CD4-positive, alpha-beta T cell treated with Interleukin-21 for 1 hour (primary cell): ENCODE results near the gene MEX3A.

Experiments used
- DNase-seq: peaks from one replicate; pipeline ENCODE4 v3.0.0-alpha.2; 2020

MEX3A gene

DNA sequence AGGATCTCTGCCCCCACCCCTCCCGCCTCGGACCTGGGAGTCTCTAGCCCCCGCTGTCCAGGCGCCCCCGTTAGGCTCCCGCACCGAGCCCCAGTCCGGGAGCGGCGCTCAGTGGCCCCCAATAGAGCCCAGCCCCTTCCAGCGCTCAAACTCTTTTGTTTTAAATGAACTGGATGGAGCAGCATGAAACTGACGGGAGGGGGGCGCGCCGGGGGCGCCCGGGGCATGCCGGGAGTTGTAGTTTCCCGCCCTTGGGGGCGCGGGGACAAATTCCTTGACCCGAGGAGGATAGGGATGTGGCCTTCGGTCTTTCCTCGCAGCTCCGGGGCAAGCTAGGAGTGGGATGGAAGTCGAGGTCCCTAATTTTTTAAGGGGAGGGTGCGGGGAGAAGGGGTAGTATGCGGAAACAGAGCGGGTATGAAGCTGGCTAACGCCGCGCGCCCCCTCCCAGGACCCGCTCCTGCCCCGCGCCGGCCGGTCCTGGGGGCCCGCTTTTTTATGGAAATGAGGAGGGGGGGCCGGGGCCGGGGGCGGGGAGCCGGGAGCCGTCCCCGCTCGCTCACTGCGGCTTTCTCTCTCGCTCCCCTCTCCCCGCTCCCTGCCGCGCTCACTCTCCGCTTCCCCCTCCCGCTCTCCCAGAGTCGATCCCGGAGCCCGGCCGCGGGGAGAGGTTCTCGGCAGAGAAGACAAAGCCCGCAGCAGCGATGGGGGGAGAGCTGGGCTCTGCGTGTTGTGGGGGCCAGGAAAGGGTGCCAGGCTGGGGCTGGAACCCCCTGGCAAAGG lies at the start of gene MEX3A:
TSS of gene MEX3A (minus strand) at position 157 of the 783 bp plus-strand sequence. CDS start 467 bp downstream, outside the sequence.
- DNase-seq: peak; percentile 63

GRCh38 chr1:156130578-156130942 lies 48.3 kb upstream of the MEX3A start:
- DNase-seq: no peak

DNA sequence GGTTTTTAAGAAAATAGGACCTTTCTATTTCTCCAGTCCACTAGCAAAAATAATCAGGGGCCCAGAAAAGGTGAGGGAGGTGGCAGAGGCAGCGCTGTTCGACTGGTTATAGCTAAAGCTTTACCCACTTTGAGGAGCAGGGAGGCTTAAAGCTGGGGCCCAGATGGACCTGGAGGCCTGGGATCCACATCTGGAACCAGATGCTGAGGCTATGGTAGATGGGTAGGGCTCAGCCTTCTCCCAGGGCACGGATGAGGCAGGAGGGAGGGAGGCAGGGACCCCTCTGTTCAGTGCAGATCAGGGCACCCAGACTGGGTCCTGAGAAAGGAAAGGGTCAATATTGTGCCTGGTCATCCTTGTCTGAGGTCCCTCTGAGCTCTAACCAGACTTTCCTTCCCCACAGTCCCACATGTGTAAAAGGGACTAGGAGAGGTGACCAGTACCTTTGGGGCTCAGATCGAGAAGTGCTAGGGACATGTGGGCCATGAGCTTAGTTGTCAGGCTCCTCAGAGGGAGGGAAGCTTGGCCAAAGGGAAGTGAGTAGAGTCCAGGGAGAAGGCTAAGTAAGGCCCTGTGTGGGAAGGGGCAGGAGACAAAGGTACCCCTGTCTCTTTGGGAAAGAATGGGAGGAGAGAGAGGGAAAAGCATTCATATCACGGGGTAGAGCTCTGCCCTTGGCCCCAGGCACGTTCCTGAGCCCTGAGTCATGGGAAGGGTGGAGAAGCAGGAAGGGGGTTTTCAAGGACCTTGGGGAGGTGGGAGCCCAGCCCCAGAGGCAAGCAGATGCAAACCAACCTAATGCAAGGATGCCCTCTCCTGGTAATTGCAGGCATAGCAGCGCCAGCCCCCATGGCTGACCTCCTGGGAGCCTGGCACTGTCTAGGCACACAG lies 47.7 kb upstream of the MEX3A start:
- peak; percentile 80 for DNase-seq

DNA sequence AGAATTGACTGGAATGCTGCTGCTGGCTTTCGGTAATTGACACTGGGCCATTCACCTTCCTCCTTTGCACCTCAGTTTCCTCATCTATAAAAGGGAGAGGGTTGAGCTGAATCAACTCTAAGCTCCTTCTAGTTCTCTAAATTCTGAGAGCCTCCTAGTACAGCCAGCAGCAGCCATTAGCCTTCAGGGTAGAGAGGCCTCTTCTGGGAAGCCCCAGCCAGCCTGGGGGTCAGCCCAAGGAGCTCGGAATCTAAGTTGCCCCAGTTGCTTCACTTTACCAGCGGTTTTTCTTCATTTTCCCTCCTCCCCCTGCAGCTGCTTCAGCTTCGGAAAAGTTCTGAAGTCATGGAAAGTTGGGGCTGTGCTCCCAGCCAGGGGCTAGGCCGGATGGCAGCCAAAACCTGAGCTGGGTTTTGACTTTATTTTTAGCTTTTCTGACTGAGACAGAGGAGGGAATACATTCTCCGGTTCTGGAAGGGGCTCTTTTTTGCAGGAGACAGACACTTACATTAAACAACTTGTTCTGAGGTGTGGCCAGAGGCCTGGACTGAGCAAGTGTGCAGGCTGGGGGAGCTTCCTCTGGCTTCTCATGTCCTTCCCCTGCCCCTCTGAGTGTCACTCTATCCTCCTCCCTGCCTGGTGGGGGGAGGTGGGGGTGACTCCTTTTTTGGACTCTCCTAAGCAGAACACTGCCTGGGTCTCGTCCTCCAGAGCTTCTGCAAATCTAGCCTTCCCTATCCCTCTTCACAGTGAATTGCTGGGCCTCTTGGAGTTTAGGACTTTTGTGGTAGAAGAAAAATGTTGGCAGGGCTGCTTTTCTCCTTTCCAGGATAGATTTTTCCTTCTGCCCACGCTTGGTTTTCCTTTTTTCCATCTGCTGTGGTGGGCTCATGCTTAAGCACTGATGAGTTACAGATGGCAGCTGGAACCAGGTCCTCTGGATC lies 46.7 kb upstream of the MEX3A start:
- DNase-seq: peak; percentile 22

GRCh38 chr1:156128308-156128653 lies 46.0 kb upstream of the MEX3A start:
- peak; percentile 11 for DNase-seq

- peak; percentile 90 for DNase-seq
Observed at GRCh38 chr1:156126630-156127534, 44.6 kb upstream of the MEX3A start.

DNA sequence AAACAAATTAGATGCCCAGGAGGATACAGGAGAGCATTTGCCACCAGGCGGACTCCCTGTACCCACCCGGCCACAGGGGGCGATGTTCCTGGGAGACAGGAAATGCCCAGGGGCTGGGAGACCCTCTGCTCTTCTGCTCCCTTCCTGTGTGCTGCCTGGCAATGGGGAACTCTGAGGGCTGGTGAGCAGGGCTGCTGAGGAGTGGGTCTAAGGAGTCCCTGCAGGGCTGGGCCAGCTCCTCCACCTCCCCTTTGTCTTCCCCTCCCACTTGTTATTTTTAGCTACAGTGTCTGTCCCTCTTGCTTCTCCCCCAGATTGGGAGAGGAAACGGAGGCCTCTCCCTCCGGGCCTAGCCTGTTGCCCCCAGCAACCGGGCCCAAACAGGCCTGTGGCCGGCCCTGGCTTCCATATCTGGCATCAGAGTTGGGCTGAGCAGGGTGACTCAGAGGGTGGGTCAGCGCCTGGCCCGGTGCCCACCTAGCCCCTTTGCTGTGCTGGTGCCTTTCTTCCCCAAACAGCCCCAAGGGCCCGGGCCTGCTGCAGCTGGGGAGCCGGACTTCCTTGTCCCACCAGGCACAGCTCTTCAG lies 43.9 kb upstream of the MEX3A start:
- peak; percentile 80 for DNase-seq

- DNase-seq: peak; percentile 30
Observed at GRCh38 chr1:156125544-156125943, 43.3 kb upstream of the MEX3A start.

DNA sequence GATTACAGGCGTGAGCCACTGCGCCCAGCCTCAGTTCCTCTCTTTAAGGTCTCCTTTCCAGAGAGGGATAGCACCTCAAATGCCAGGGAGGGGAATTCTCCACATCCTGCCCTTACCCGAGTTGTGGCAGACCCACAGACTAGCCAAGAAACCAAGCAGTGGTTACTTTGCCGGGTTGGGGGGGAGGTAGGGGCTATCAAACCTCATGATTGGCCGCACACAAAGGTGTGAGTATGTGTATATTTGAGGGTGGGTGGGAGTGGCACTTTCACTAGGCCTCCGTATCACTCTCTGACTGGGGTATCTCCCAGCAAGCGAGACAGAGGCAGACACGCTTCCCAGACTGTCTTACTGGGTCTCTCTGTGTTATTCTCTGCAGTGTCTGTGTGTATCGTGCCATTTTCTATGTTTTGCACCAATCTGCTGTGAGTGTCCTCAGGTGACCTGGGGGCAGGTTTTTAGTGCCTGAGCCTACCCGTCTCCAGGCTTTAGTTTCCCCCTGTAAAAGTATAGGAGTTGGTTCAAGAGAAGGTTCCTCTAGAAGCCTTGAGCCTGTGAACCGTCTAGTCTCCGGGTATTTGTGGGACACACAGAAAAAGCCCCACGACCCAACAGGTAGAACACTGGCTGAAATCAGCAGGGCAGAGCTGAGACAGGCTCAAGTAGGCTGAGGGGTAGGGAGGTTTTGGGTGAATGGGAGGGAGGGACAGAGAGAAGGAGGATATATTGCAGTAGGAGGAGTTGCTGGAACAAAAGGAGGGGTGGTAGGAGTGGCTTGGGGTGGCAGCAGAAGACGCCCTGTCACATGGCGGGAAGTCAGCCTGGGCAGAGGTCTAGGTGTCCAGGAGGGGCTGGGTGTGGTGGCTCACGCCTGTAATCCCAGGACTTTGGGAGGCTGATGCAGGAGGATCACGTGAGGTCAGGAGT lies 42.6 kb upstream of the MEX3A start:
- peak; percentile 72 for DNase-seq

- DNase-seq: peak; percentile 61
Observed at GRCh38 chr1:156123356-156124196, 41.3 kb upstream of the MEX3A start.

GRCh38 chr1:156122519-156123355 lies 40.5 kb upstream of the MEX3A start:
- peak; percentile 30 for DNase-seq

- DNase-seq: peak; percentile 10
Observed at GRCh38 chr1:156122086-156122485, 39.8 kb upstream of the MEX3A start.

- peak; percentile 27 for DNase-seq
Observed at GRCh38 chr1:156121457-156121856, 39.2 kb upstream of the MEX3A start.

GRCh38 chr1:156121005-156121404 lies 38.7 kb upstream of the MEX3A start:
- peak; percentile 21 for DNase-seq

DNA sequence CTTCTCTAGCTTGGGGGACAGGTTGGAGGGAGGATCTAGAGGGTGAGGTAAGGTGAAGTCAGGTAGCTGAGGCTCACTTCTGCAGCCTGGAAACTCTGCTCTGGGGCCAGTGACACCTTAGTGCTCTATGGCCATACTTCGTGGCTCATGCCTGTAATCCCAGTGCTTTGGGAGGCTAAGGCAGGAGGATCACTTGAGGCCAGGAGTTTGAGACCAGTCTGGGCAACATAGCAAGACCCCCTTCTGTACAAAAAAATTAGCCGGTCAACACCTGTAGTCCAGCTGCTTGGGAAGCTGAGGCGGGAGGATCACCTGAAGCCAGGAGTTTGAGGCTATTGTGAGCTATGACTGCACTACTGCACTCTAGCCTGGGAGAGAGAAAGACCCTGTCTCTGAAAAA lies 38.1 kb upstream of the MEX3A start:
- peak; percentile 38 for DNase-seq

GRCh38 chr1:156119503-156120209 lies 37.4 kb upstream of the MEX3A start:
- peak; percentile 50 for DNase-seq

DNA sequence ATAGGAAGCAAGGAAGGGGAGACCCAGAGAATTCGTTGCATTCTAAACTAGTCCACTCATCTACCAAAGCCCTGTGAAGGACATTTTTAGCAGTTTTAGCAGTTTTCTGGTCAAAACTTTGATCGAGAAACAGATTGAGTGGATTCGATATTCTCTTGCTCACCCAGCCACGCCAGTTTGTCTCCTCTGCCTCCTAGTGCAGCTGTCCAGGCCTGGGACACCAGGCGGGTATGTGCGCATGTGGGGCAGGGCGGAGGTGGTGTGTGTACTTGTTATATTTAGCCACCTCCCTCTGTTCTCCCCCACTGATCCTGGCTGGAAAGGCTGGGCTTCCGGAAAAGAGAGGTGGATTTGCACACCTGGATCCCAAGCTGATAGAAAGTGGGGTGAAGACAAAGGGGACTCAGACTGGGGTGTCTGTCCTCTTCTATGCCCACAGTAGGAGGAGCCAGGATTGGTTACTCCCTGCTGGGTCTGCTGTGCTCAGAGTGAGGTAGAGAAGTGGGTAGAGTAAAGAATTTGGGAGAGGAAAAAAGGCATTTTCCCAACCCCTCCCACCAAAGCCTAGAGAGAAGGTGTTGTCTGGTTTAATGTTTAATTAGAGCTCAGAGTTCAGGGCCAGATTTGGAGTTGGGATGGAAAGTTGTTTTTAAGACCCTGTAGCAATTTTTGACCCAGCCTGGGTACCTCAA lies 36.1 kb upstream of the MEX3A start:
- peak; percentile 35 for DNase-seq
